HUDEP-2 (cell line): Measurements from ENCODE around the gene DARS1.
A peak's percentile ranks its signal among the peaks of the same experiment; 100 is the strongest.

Experiments used
- DNase-seq, 76 experiments: peaks; one replicate each; lab custom pipeline; 2025; ENCODE audit not compliant: unreplicated experiment in 76 of 76; lab: John Stamatoyannopoulos, UW

DARS1 gene

DNA sequence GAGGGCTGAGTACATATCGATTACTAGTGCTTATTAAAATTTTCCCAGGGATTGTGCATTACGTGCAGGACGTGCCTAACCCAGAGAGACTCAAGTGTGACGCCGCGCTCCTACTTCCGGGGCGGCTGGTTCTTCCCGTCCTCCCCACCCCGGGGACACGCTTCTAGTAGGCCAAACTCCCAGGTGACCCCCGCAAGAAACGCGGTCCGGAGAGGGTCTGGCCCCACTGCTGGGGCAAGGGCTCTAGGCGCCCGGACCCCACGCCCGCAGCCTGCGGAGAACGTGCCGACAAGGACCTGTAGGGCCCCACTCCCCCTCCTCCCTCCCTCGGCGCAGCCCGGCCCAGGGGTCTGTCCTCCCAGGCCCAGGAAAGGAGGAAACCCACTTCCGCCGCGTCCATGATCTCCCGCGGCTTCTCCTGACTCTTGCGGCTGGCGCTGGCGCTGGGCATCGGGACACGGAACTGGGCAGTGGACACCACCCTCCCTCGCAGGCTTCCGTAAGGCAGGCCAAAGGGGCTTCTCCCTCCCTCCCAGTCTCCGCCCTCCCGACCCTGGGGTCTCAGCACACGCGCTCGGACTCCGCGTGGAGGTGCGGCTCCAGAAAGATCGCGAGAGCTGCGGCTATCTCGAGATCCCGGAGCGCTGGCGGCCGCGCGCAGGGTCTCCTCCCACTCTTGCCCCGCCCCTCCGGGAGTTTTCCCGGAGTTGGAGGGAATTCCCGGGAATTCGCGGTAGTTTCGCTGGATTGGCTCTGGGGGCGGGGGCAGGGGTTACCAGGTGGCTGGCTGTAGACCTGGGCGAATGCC lies at the start of gene DARS1:
TSS of gene DARS1 (minus strand) at position 609 of the 808 bp plus-strand sequence. CDS start at position 451, 158 bp downstream.
- peak in 75 of 76 experiments; percentile 15 to 89 (median 74) for DNase-seq

- no peak for DNase-seq
These were observed 49.2 kb upstream of the DARS1 start for GRCh38 chr2:136034629-136035028.

GRCh38 chr2:136032817-136033535 lies 47.5 kb upstream of the DARS1 start:
- no peak for DNase-seq

DNA sequence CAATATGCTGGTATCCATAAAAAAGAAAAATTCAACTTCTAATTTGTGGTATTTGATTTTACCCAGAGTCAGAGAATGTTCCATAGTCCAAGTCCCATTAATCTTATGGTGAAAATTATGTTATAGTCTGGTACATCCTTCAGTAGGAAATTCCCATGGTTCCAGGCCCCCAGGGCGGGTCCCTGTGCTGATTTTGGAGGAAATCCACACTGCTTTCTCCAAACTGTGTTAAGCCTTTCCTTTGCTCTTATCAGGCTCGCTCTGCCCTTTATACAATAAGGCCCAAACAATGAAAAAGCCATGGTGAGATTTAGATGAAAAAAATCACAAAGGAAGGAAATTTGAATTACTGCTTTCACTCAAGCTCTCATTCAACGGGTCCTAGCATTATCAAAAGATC lies 46.8 kb upstream of the DARS1 start:
- DNase-seq: no peak

DNA sequence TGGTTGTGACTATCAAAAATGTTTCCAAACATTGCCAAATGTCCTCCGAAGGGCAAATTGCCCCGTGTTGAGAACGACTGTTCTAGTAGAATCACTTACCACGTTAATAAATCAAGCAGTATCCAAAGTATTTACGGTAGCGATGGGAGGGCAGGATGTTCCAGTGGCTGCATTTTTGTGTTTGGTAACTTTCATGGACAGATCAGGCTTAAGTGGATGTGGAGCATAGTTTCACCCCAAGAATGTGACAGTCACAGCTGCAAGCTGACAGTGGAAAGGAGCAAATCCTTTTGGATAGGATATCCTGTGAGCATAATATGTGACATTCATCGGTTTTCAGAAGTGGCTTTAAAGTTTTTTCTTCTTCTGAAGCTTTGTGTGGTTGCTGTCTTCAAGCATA lies 46.3 kb upstream of the DARS1 start:
- DNase-seq: no peak

- DNase-seq: peak in 6 of 76 experiments; percentile 6 to 32 (median 12)
These were observed 45.0 kb upstream of the DARS1 start for GRCh38 chr2:136030406-136030805.

GRCh38 chr2:136029149-136029548 lies 43.7 kb upstream of the DARS1 start:
- no peak for DNase-seq

DNA sequence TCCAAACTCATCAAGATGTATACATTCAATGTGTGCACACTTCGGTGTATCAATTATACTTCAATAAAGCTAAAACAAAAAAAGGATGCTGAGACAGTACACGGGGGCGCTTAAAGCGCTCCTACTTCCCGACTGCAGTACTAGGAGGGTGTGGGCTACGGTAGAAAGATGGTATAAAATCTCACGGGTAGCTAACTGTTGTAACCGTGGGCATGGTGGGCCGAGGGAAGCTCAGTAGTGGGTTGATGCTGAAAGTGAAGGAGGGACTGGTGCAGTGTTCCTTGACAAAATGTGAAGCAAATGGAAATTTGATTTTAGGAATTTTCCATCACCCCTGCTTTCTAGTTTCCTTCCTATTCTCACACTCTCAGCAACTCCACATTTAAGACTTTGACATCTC lies 42.6 kb upstream of the DARS1 start:
- DNase-seq: no peak

GRCh38 chr2:136027112-136027511 lies 41.7 kb upstream of the DARS1 start:
- peak in 1 of 76 experiments; percentile 0 for DNase-seq

DNA sequence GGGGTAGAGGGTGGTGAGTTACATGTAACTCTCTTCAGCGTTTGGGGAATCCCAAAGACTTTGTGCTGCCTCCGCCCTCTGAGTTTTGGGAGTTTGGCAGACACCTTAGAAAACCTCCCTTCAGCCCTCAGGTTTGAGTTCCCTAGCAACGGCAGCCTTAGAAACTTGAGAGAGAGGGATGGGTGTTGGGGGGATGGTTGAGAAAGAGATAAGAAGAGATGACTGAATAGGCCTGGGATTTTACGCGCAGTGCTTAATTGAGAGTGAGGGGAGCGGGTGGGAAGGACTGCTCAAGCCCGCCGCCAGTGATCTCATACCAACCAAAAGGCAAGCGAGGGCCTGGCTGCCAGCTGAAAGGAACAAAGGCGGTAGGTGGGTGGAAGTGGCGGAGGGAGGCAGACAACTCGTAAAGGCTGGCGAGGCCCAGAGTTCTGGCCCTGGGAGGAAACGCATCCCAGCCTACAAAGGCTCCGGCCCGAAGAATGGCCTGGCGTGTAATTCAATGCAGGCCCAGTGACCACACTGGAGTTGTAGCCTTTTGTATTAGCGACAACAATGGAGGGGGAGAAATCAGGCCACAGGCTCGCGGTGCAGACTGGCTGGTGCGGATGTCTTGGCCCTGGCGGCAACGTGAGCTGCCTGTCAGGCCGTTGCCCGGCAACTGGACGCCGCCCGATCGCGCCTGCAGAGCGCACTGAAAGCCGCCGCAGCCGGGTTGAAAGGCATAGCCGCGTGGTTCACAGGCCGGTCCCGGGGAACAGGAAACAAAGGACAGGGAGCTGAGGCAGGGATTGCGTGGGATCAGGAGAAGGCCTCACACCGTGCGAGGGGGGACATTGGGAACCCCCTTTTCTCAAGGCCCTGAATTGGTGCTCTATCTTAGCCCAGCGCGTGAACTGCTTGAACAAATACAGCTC lies 39.9 kb upstream of the DARS1 start:
- peak in 11 of 76 experiments; percentile 2 to 30 (median 5) for DNase-seq

DNA sequence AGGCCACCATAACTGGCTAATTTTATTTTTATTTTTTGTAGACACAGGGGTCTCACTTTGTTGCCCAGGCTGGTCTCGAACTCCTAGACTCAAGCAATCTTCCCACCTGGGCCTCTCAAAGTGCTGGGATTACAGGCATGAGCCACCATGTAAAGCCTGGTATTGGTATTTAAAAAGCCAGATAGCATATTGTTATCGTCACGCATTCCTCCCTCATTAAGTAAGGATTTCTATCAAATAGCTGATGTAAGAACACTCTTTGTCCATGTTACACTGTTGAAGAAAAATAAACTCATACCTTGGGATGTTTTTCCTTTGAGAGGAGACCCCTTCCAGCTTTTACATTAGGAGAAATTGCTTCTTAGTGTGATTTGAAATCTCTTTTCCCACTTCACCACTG lies 39.2 kb upstream of the DARS1 start:
- no peak for DNase-seq

- no peak for DNase-seq
These were observed 38.8 kb upstream of the DARS1 start for GRCh38 chr2:136024185-136024584.

DNA sequence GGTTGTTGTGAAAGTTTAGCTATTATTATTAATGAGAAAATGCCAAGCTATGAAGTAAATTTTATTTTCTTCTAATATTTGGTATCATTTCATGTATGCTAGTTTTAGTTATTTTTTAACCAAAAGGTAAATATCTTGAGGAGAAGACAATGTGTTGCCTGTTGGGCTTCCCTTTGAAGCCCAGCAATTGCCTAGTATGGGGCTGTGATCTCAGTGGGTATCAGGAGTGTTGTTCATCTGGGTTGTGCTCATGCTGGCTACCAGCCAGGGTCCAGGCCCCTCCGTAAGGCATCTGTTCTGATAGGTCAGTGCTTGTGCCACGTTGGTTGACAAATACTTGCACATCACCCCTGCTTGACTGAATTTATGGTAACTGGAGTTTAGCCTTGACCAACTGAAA lies 38.0 kb upstream of the DARS1 start:
- DNase-seq: no peak

DNA sequence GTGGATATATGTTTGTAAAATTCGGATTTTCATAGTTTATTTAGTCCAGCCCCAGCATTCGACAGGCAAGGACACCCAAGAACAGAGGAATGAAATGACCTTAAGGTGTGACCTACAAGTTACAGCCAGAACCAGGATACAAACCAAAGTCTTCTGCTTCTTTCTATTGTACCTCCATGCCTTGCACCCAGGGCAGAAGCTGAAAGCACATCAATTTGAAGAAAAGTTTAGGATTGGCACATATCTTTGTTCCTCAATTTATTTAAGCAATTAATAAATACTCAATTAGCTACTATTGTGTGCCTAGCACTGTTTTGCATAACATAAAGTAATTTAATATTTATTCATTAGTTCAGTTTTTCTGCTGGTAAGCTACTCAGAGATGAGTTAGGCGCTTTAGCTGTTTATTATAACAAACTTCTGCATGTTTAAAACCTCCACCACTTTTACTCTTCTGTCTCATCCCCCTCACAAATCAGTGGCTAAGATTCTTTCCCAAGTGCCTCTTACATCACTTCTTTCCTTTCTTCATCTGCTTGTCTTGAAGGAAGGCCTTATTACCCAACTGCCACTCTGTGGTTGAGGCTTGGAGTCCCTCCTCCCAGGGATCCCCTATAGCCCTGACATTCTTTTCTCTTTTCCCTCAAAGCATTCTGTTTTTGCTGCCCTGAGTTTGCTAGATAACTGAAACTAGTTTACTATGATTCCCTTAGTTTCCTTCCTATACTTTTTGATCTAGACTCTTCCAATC lies 37.1 kb upstream of the DARS1 start:
- no peak for DNase-seq

DNA sequence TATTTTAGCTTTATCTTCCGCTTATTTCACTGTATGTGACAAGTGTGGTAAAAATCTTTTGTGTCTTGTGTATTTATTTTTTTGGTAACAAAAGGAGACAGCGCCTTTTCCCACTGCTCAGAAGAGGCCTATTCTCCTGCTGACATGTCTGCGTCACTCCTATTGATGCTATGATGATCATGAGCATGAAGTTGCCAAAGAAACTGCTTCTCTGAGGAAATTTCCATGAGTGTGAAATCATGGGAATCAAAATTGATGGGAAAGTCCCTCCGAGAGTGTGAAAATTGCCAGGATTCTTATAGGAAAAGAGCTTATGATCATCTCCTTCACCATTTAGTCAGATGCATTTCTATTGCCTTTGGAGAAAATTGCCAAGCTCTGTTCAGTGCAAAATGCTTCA lies 36.5 kb upstream of the DARS1 start:
- DNase-seq: no peak

DNA sequence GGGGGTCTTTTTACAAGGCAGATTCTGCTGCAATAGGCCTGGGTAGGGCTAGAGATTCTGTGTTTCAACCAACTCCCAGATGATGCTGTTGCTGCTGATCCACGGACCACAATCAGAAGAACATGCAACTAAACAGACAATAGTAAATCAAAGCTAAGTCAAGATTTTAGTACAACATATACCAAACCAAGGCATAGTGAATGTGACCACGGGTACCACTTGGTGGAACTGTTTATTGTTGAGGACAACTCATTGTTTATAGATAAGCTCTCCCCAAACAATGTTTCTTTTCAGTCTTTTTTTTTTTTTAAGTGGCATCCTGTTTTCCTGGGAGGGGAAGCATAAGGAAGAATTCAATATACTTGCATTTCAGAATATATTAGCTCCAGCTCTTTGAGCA lies 36.0 kb upstream of the DARS1 start:
- no peak for DNase-seq

DNA sequence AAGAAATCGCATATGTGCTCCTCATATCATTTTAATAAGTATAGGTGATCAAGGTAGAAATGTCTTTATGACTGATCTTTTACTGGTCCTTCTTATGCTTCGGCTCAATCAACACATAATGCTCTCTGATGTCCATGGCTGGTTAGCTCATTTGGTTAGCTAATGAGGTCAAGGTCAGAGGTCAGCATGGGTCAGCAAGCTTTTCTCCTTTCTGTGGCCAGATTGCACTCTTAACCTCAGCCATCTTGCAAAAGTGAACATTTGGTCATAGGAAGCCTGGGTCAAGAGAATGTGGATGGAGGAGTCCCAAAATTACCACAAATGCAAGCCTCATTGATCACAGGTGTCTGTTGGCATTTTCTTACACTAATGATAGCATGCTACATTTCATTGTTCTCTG lies 35.4 kb upstream of the DARS1 start:
- no peak for DNase-seq

- no peak for DNase-seq
These were observed 34.4 kb upstream of the DARS1 start for GRCh38 chr2:136019825-136020224.

GRCh38 chr2:136019306-136019705 lies 33.9 kb upstream of the DARS1 start:
- DNase-seq: no peak

DNA sequence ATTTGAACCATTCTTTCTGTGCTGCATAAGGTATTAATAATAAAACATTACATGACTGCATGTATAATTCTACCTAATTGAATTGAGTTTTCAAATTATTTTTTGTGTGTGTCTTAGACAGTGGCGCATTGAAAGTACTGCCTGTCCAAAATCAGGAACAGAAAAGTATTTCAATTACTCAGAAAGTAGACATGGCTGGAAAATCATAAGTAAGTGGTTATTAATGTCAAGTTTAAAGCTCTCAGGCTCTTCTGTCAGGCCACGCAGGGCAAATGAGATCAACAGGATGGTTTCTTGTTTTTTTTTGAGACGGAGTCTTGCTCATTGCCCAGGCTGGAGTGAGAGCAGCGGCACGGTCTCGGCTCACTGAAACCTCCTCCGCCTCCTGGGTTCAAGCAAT lies 32.4 kb upstream of the DARS1 start:
- DNase-seq: no peak
